ENCODE results near the gene AK8. TPM values are rescaled to one million over a fixed set of nuclear protein-coding genes. Genes with fewer than 3 reads are reported as not detected.
"Not testable (repeated sequence)": the region's sequence is repeated elsewhere in the genome, so short reads cannot be mapped to it uniquely, and the experiment has no call there.

Gene AK8
- polyA plus RNA-seq, 1 donor, result 0.37 TPM

- DNase-seq (ENCODE audit: low read depth), result no peak
Observed at GRCh38 chr9:132773764-132774339, 104.2 kb downstream of the AK8 start.

- no peak for DNase-seq (ENCODE audit: low read depth)
Observed at GRCh38 chr9:132773093-132773492, 105.0 kb downstream of the AK8 start.

- DNase-seq (ENCODE audit: low read depth), result not testable (repeated sequence)
Observed at GRCh38 chr9:132771752-132772151, 106.3 kb downstream of the AK8 start.

GRCh38 chr9:132770770-132771310 lies 107.2 kb downstream of the AK8 start:
- DNase-seq (ENCODE audit: low read depth), result no peak

GRCh38 chr9:132769906-132770769 lies 107.9 kb downstream of the AK8 start:
- no peak for DNase-seq (ENCODE audit: low read depth)

- no peak for DNase-seq (ENCODE audit: low read depth)
Observed at GRCh38 chr9:132768932-132769905, 108.9 kb downstream of the AK8 start.

- no peak for DNase-seq (ENCODE audit: low read depth)
Observed at GRCh38 chr9:132763574-132763973, 114.5 kb downstream of the AK8 start.

GRCh38 chr9:132762896-132763295 lies 115.2 kb downstream of the AK8 start:
- no peak for DNase-seq (ENCODE audit: low read depth)

GRCh38 chr9:132761602-132762001 lies 116.5 kb downstream of the AK8 start:
- no peak for DNase-seq (ENCODE audit: low read depth)

GRCh38 chr9:132760057-132760456 lies 118.0 kb downstream of the AK8 start:
- DNase-seq (ENCODE audit: low read depth), result no peak

GRCh38 chr9:132757016-132757415 lies 121.1 kb downstream of the AK8 start:
- no peak for DNase-seq (ENCODE audit: low read depth)

GRCh38 chr9:132756214-132756845 lies 121.8 kb downstream of the AK8 start:
- DNase-seq (ENCODE audit: low read depth), result no peak

GRCh38 chr9:132755096-132755495 lies 123.0 kb downstream of the AK8 start:
- no peak for DNase-seq (ENCODE audit: low read depth)

- DNase-seq (ENCODE audit: low read depth), result no peak
Observed at GRCh38 chr9:132754236-132754635, 123.8 kb downstream of the AK8 start.

GRCh38 chr9:132753593-132753880 lies 124.5 kb downstream of the AK8 start:
- DNase-seq (ENCODE audit: low read depth), result no peak

- no peak for DNase-seq (ENCODE audit: low read depth)
Observed at GRCh38 chr9:132752877-132753592, 125.0 kb downstream of the AK8 start.

- no peak for DNase-seq (ENCODE audit: low read depth)
Observed at GRCh38 chr9:132750668-132751067, 127.4 kb downstream of the AK8 start.

- no peak for DNase-seq (ENCODE audit: low read depth)
Observed at GRCh38 chr9:132749306-132749705, 128.8 kb downstream of the AK8 start.

GRCh38 chr9:132748450-132748849 lies 129.6 kb downstream of the AK8 start:
- no peak for DNase-seq (ENCODE audit: low read depth)

- DNase-seq (ENCODE audit: low read depth), result no peak
Observed at GRCh38 chr9:132745756-132746709, 132.1 kb downstream of the AK8 start.

Measured in forelimb muscle (tissue), 1 donor.